K562 (cell line): ENCODE results near the gene BRF1. TPM values are rescaled to one million over a fixed set of nuclear protein-coding genes. Genes with fewer than 3 reads are reported as not detected.

ENCODE experiments used
- ATAC-seq: fragments of 200-7000 bp; cut with Tn5 transposase; 3 replicates; pipeline ENCODE4 v1.9.1; 2020; ENCODE audit warnings: moderate library complexity
- BruUV-seq: library from RNA; stranded (reverse); fragments of 400-500 nt; replicated peaks from 2 replicates; lab custom pipeline; 2021; lab: Mats Ljungman, UMichigan
- CTCF ChIA-PET: fragments of 300-600 bp; formaldehyde crosslinking; extraction: SDS; loops from one replicate; lab custom pipeline; 2021; ENCODE audit warnings: low intra/inter-chr PET ratio; lab: Yijun Ruan, JAX
- POLR2A ChIA-PET: fragments of 300-600, 350-650 bp; sonication (Branson Sonifier 250); formaldehyde crosslinking; extraction: SDS; loops from one replicate; lab custom pipeline; 2021; ENCODE audit warnings: antibody characterized with exemption, inconsistent platforms; lab: Yijun Ruan, JAX
- DNase-seq, 4 experiments: peaks; one replicate each; pipeline versions ENCODE4 v3.0.0 to v3.0.0-alpha.2; 2011 to 2018; ENCODE audit warnings: low spot score in 3 of 4, mixed read lengths in 3 of 4; ENCODE audit errors: extremely low read depth in 1 of 4
- FAIRE-seq: peaks from 2 replicates; lab custom pipeline; 2011; peaks lifted over from hg19 to GRCh38; lab: Jason Lieb, UNC
- H2AFZ ChIP-seq: 2 replicates; pipeline ENCODE4 v1.6.0; 2011; ENCODE audit warnings: low read depth, low read length, control low read depth, inconsistent platforms
- H3K27ac ChIP-seq: fragments of 200-600 bp; 3 replicates; pipeline ENCODE4 v1.8.0; 2011; ENCODE audit warnings: low read depth, mild to moderate bottlenecking, control low read depth, inconsistent platforms, low read length, moderate library complexity, mixed read lengths; ENCODE audit errors: extremely low read depth
- H3K27me3 ChIP-seq, 2 experiments: fragments of 300-600 bp in 1 of 2; 2 replicates in 1 of 2; 3 replicates in 1 of 2; pipeline versions ENCODE4 v1.6.0 to v1.8.0; 2011; ENCODE audit warnings: inconsistent platforms in 2 of 2, low read length in 2 of 2, mild to moderate bottlenecking in 1 of 2, mixed read lengths in 1 of 2, moderate library complexity in 1 of 2; ENCODE audit not compliant: control insufficient read depth in 2 of 2, insufficient read depth in 2 of 2
- H3K36me3 ChIP-seq: fragments of 300-600 bp; 3 replicates; pipeline ENCODE4 v1.8.0; 2011; ENCODE audit warnings: mild to moderate bottlenecking, low read length, inconsistent platforms; ENCODE audit not compliant: control insufficient read depth, insufficient read depth
- H3K4me1 ChIP-seq, 2 experiments: fragments of 200-600 bp in 1 of 2; replicated peaks in 1 of 2; 2 replicates in 1 of 2; 3 replicates in 1 of 2; pipeline versions ENCODE4 v1.5.1 to v1.8.0; 2011; ENCODE audit warnings: inconsistent platforms in 2 of 2, low read length in 2 of 2, mild to moderate bottlenecking in 1 of 2, mixed read lengths in 1 of 2, moderate library complexity in 1 of 2; ENCODE audit not compliant: control insufficient read depth in 2 of 2, insufficient read depth in 2 of 2
- H3K4me2 ChIP-seq: 2 replicates; pipeline ENCODE4 v1.6.1; 2011; ENCODE audit warnings: low read length, control low read depth, inconsistent platforms, mixed read lengths; ENCODE audit not compliant: insufficient read depth
- H3K4me3 ChIP-seq: fragments of 200-600 bp; sonication (generic), shearing (Covaris generic); 2 replicates; pipeline ENCODE4 v1.5.1; 2016; ENCODE audit warnings: control low read depth, inconsistent platforms
- H3K79me2 ChIP-seq: fragments of 200-600 bp; 3 replicates; pipeline ENCODE4 v1.8.0; 2011; ENCODE audit warnings: low read length, inconsistent platforms; ENCODE audit not compliant: control insufficient read depth, insufficient read depth
- H3K9ac ChIP-seq, 2 experiments: 2 replicates each; pipeline versions ENCODE4 v1.6.0 to v1.6.1; 2011; ENCODE audit warnings: low read depth in 2 of 2, low read length in 2 of 2, control low read depth in 1 of 2, inconsistent platforms in 1 of 2, mild to moderate bottlenecking in 1 of 2, mixed read lengths in 1 of 2; ENCODE audit not compliant: insufficient read depth in 1 of 2
- H3K9me1 ChIP-seq: one replicate; pipeline ENCODE4 v1.6.0; 2011; ENCODE audit warnings: inconsistent platforms, mild to moderate bottlenecking, low read length, moderate library complexity; ENCODE audit not compliant: control insufficient read depth, insufficient read depth
- H3K9me3 ChIP-seq: replicated peaks from 2 replicates; pipeline ENCODE4 v1.5.1; 2011; ENCODE audit warnings: low read depth, low read length, inconsistent platforms; ENCODE audit not compliant: control insufficient read depth, insufficient read depth
- H4K20me1 ChIP-seq: replicated peaks from 2 replicates; pipeline ENCODE4 v1.6.1; 2011; ENCODE audit warnings: low read length, inconsistent platforms, mixed read lengths; ENCODE audit not compliant: control insufficient read depth, insufficient read depth
- CEBPG ChIP-seq, 3 experiments: fragments of 200-800 bp in 1 of 3; sonication (Bioruptor generic) in 1 of 3; sonication (generic) in 1 of 3; formaldehyde crosslinking in 1 of 3; IDR thresholded peaks in 2 of 3; conservative IDR thresholded peaks in 1 of 3; 2 replicates each; pipeline versions ENCODE4 v1.6.1 to v1.8.0; 2016 to 2022; ENCODE audit warnings: missing compliant biosample characterization in 2 of 3, missing genetic modification characterization in 2 of 3, mild to moderate bottlenecking in 1 of 3, missing genetic modification reagents in 1 of 3
- ERF ChIP-seq: fragments of 450-650 bp; formaldehyde crosslinking; IDR thresholded peaks from 2 replicates; pipeline ENCODE4 v1.4.0; 2020; ENCODE audit warnings: mild to moderate bottlenecking, mixed read lengths
- EWSR1 ChIP-seq: fragments of 450-650 bp; IDR thresholded peaks from 2 replicates; pipeline ENCODE4 v1.6.1; 2018; ENCODE audit warnings: borderline replicate concordance, mild to moderate bottlenecking, low read depth, moderate library complexity; ENCODE audit not compliant: partially characterized antibody
- GATAD2B ChIP-seq: fragments of 450-650 bp; IDR thresholded peaks from 2 replicates; pipeline ENCODE4 v1.6.1; 2017; ENCODE audit warnings: mild to moderate bottlenecking, borderline replicate concordance
- MYNN ChIP-seq, 2 experiments: sonication (generic); formaldehyde crosslinking in 1 of 2; IDR thresholded peaks; 2 replicates each; pipeline versions ENCODE4 v1.5.0 to v1.6.1; 2016 to 2020; ENCODE audit warnings: antibody characterized with exemption in 1 of 2, missing genetic modification reagents in 1 of 2
- NR2C1 ChIP-seq, 2 experiments: fragments of 450-650 bp; IDR thresholded peaks; 2 replicates each; pipeline ENCODE4 v1.6.1; 2017; ENCODE audit warnings: mild to moderate bottlenecking in 2 of 2, antibody characterized with exemption in 1 of 2, inconsistent platforms in 1 of 2, missing compliant biosample characterization in 1 of 2, missing genetic modification characterization in 1 of 2
- RBM34 ChIP-seq: fragments of 200-400 bp; formaldehyde crosslinking; IDR thresholded peaks from 2 replicates; pipeline ENCODE4 v1.6.1; 2018; ENCODE audit warnings: low read length, borderline replicate concordance; ENCODE audit not compliant: insufficient read depth
- TCF7 ChIP-seq: sonication (generic); IDR thresholded peaks from 2 replicates; pipeline ENCODE4 v1.6.1; 2016; ENCODE audit warnings: antibody characterized with exemption, borderline replicate concordance
- ZFP1 ChIP-seq: fragments of 450-650 bp; formaldehyde crosslinking; IDR thresholded peaks from 2 replicates; pipeline ENCODE4 v1.4.0; 2020; ENCODE audit warnings: mild to moderate bottlenecking, mixed read lengths
- ZNF184 ChIP-seq: sonication (generic); formaldehyde crosslinking; IDR thresholded peaks from 2 replicates; pipeline ENCODE4 v1.5.0; 2020; ENCODE audit warnings: missing genetic modification reagents
- ZNF384 ChIP-seq: IDR thresholded peaks from 2 replicates; pipeline ENCODE4 v1.6.1; 2012; ENCODE audit warnings: low read depth, low read length, improper control_type of control experiment
- ZNF695 ChIP-seq: fragments of 450-650 bp; formaldehyde crosslinking; IDR thresholded peaks from 2 replicates; pipeline ENCODE4 v1.4.0; 2020; ENCODE audit warnings: mild to moderate bottlenecking, moderate library complexity
- WGBS: fragments of 100-300 bp; shearing (Covaris generic); methylation state at CpG from one replicate; pipeline ENCODE4 v1.1.6; 2016; ENCODE audit warnings: low coverage, mixed read lengths; ENCODE audit not compliant: insufficient coverage; ENCODE audit errors: missing lambda C conversion rate; 5-methylcytosine and 5-hydroxymethylcytosine counted together
- in situ Hi-C: fragments of 300-500 bp; cut with MboI; formaldehyde crosslinking; loops from 4 replicates; pipeline ENCODE4 v1.15.0; 2018; ENCODE audit warnings: inconsistent platforms, mixed read lengths
- intact Hi-C: fragments of 100-400 bp; cut with micrococcal nuclease; formaldehyde crosslinking; loops from 2 replicates; pipeline ENCODE4 v1.14.2; 2022
- polyA plus RNA-seq, 8 experiments: library from polyadenylated mRNA; depleted of rRNA in 4 of 8; stranded (reverse) in 5 of 8; unstranded in 3 of 8; fragments of >200 nt; fragmentation: Nextera tagmentation in 2 of 8; fragmentation: Illumina TruSeq in 1 of 8; extraction: Ambion mirVana in 2 of 8; extraction: Trizol in 1 of 8; gene quantifications; 2 replicates each; pipeline versions ENCODE4 v1.2.1 to v1.2.3, GENCODE V29; 2011 to 2014; ENCODE audit warnings: inconsistent platforms in 1 of 8, missing spikeins in 1 of 8
- total RNA-seq, 7 experiments: library from RNA; depleted of rRNA in 6 of 7; stranded (reverse); fragments of >200 nt in 6 of 7; fragmentation: Illumina TruSeq in 2 of 7; extraction: Trizol in 2 of 7; gene quantifications; 2 replicates each; pipeline versions ENCODE4 v1.2.1 to v1.2.3, GENCODE V29; 2011 to 2021; ENCODE audit warnings: low replicate concordance in 1 of 7

BRF1 gene
- total and polyA plus RNA-seq, 9 of the 15 experiments (the other 6 are each of a cell fraction or from before 2014, with no cell fraction given) = 0.14 to 24.6 (median 8.2) TPM

- FAIRE-seq = no peak
Measured at GRCh38 chr14:105223260-105223659, 77.5 kb downstream of the BRF1 start.

DNA sequence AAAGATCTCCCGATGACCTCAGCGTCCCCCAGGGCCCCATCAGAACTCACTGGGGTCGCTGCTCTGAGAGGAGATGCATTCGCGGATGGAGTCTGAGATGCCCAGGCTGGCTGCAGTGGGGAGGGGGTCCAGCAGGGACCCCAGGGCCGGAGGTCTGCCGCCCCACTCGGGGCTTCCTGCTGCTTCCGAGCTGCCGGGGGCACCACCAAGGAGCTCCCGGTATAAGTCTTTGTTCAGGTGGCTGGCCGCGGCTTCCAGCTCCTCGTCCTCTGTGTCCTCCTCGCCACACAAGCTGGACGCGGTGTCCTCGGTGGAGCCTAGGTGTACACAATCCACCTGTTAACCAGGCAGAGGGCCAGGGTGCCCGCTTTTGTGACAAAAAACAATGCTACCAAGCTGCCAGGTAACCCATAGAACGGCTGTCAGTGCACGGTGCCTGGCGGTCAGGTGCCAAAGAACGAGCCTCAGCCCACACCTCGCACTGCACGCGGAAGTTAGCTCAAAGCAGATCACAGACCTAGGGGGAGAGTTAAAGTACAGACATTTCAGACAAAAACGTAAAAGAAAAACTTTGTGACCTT is 79.1 kb downstream of the BRF1 start:
- TF ChIP-seq ZNF184 (CRISPR knock-in tag) = no peak
- TF ChIP-seq GATAD2B = no peak
- Histone ChIP-seq H3K4me2 (no peak overlapping the region), H3K9ac (no peak overlapping the region; a peak in 1 of 4 replicates), H3K9me1 (no peaks in the 10 kb centered on the region), H3K4me1 (peaks cover 0 to 7% of the 10 kb centered on the region in 2 experiments; a peak in 1 of 5 replicates), H4K20me1 (no peaks in the 10 kb centered on the region), H3K27ac (no peak overlapping the region), H3K4me3 (no peak overlapping the region), H2AFZ (no peak overlapping the region), H3K9me3 (no peaks in the 10 kb centered on the region), H3K36me3 (peaks cover 31% of the 10 kb centered on the region; the same call in 1 of the 3 replicates), H3K79me2 (no peaks in the 10 kb centered on the region), H3K27me3 (no peaks in the 10 kb centered on the region)
- intact Hi-C loops = no loop called here
- DNase-seq (no peak), ATAC-seq (no peak), FAIRE-seq (no peak)
- 91% methylated on average over 12 of the region's 27 CpGs for WGBS
- in situ Hi-C loops = no loop called here
- BruUV-seq = no TSS peak
- POLR2A ChIA-PET = no interaction called here
- CTCF ChIA-PET = no interaction called here

More at GRCh38 chr14:105223260-105223659, 77.5 kb downstream of the BRF1 start:
- Histone ChIP-seq H3K27me3 (no peaks in the 10 kb centered on the region), H3K36me3 (peaks cover 29% of the 10 kb centered on the region; the same call in 1 of the 3 replicates), H3K4me1 (peaks cover 0 to 7% of the 10 kb centered on the region in 2 experiments; a peak in 1 of 5 replicates), H3K4me3 (no peak overlapping the region), H3K9me3 (no peaks in the 10 kb centered on the region), H2AFZ (no peak overlapping the region), H3K9me1 (no peaks in the 10 kb centered on the region), H3K79me2 (no peaks in the 10 kb centered on the region), H3K27ac (no peak overlapping the region), H3K4me2 (no peak overlapping the region), H3K9ac (no peak overlapping the region), H4K20me1 (no peaks in the 10 kb centered on the region)
- in situ Hi-C loops (no loop called here), intact Hi-C loops (no loop called here)
- no TSS peak for BruUV-seq
- POLR2A ChIA-PET = interaction anchor here (1.1 kb wide), 1 partner anchor 16 kb away, joined by 3 read pairs; no protein-coding TSS in a partner anchor
- TF ChIP-seq ZNF384 (no peak), ZFP1 (CRISPR knock-in tag) (no peak), TCF7 (no peak), EWSR1 (no peak), CEBPG (CRISPR knock-in tag; IDR thresholded peaks at IDR 0.05) (no peak), CEBPG (tag; conservative IDR thresholded peaks at IDR 0.05 in 1 of 2, IDR thresholded peaks at IDR 0.05 in 1 of 2) (no peak), RBM34 (no peak), ZNF695 (no peak), ERF (CRISPR knock-in tag) (no peak), NR2C1 (IDR thresholded peaks at IDR 0.05) (no peak), NR2C1 (tag; IDR thresholded peaks at IDR 0.05) (no peak), MYNN (IDR thresholded peaks at IDR 0.05) (no peak), MYNN (CRISPR knock-in tag; IDR thresholded peaks at IDR 0.05) (no peak)
- CTCF ChIA-PET = no interaction called here
- no peak for DNase-seq
- WGBS = 96% methylated on average over 15 of the region's 16 CpGs
- ATAC-seq = no peak
